Hematopoietic multipotent progenitor cell treated with erythropoietin and hydrocortisone succinate and interleukin-3 and kit ligand, for 4 days (in vitro differentiated cells): ENCODE results near the gene BIRC6.

Experiments used
- DNase-seq: peaks from one replicate; pipeline ENCODE4 v3.0.0-alpha.2; 2015

BIRC6 gene

DNA sequence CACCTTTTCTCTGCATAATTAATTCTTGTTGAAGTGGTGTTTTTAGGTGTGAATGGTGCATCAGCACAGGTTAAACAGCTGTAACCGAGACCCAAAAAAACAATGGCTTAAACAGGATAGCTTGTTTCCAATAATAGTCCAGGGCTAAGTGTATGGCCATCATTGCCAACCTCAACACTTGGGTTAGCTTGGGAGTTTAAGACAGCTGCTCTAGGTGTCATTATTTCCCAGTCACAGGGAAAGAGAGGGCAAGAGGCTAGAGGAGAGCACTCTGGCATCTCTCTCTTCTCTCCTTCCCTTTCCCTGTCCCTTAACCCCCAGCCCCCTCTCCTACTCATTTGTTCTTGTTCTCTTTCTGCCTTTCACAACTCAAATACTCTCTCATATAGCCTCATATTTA lies 21.1 kb downstream of the BIRC6 start:
- DNase-seq, result no peak

DNA sequence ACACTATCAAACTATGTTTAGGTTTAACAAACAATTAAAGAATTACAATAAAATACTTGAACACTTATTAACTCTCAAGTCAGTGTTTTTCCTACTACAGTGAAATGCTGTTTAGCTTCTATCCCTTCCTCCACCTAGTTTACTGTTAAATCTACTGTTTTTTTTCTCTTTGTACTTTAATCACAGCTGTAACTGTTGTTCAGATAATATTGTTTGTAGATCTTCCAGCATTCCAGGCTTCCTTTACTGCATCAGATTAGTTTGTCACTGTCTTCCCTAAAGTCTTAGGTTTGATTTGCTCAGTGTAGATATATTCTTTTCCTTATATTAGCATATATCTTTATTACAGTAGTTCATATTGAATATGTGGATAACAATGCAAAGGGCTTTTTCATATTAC lies 22.5 kb downstream of the BIRC6 start:
- DNase-seq, result no peak

DNA sequence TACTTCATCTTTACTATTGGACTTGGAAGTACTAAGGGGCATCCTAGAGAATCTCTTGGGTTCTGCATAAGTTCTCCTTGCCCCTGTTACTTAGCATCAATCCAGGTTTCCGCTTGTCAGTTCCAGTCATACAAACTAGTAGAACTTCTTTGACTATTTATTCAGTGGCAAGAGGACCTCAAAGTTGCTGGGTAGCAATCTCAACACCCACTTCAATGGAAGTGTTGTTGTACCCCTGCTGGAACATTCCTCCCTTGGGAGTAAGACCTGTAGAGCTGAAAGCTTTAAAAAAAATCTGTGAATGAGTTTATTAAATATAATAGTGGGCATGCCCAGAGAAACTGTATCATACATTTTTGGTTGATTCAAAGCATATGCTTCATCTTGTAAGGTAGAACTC lies 27.0 kb downstream of the BIRC6 start:
- DNase-seq, result no peak

DNA sequence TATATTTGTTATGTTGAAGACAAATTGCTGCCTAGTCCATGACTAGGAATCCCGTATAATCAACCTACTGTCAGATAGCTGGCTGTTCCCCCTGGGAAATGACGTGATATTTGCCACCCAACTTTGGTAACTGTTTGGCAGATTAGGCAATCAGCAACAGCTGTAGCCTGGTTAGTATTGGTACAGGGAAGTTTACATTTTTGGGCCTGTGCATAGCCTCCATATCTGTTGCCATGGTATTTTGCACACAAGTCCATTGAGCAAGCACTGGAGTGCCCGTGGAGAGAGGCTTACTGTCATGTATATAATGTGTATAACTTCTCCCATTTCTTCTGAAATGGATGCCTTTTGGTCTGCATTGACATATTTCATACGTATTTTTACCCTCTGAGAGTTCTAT lies 27.7 kb downstream of the BIRC6 start:
- peak; percentile 67 for DNase-seq

DNA sequence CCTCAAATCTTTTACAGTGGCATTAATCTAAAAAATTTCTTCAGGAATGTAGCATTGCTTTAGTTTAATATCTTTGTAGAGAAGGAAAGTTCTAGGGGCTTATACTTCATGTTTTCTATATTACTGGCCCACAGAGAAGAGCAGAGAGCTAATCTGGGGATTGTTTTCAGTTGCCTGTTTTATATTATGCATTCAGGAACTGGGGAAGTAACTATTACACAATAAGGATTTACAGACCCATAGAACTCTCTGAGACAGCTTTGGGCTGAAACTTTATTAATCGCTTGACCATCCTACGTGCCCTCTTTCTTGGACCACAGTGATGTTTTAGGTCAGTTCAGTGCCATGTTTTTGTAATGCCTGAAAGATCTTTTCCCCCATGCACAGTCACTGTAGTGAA lies 29.9 kb downstream of the BIRC6 start:
- DNase-seq, result no peak

DNA sequence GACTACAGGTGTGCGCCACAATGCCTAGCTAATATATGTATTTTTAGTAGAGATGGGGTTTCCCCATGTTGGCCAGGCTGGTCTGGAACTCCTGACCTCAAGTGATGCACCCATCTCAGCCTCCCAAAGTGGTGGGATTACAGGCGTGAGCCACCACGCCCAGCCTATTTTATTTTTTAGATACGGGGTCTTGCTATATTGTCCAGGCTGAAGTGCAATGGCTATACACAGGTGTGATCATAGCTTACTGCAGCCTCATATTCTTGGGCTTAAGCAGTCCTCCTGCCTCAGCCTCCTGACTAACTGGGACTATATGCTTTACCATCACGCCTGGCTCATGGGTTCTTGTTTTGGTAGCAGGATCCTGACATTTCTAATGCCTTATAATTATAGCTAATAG lies 42.4 kb downstream of the BIRC6 start:
- no peak for DNase-seq

DNA sequence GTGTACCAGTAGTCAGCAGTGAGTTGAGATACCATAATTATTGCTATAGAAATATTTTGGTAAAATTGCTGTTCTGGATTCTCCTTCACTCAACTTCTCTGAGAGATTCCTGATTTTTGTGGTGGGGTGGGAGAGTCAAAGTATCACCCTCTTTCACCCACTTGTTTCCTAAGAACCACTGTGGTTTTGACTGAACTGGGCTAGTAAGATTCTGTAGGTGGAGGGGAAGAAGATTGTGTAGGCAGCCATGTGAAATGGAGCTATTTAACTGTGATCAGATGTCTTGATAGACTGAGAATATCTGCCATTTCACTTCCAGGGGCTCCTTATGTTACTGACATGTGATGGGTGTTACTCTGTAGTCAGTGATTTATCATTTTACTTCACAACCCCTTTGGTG lies 45.3 kb downstream of the BIRC6 start:
- no peak for DNase-seq

DNA sequence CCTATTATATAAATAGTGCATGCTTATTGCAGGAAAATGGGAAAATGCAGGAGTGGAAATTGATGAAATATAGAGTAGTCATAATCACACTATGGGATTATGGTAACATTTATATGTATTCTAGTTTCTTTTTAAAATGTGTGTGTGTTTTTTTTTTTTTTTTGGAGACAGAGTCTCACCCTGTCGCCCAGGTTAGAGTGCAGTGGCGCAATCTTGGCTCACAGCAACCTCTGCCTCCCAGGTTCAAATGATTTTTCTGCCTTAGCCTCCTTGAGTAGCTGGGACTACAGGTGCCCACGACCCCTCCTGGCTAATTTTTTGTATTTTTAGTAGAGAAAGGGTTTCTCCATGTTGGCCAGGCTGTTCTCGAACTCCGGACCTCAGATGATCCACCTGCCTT lies 47.0 kb downstream of the BIRC6 start:
- no peak for DNase-seq

DNA sequence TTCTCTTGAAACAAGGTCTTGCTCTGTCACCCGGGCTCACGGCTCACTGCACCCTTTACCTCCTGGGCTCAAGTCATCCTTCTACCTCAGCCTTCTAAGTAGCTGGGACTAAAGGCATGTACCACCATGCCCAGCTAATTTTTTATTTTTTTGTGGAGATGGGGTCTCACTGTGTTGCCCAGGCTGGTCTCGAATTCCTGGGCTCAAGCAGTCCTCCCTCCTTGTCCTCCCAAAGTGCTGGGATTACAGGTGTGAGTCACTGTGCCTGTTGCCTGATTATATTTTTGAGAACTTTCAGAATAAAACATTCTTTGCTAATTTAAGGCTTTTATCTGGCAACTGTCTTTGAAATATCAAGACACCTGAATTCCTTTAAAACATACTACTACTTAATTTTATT lies 47.9 kb downstream of the BIRC6 start:
- DNase-seq, result no peak

DNA sequence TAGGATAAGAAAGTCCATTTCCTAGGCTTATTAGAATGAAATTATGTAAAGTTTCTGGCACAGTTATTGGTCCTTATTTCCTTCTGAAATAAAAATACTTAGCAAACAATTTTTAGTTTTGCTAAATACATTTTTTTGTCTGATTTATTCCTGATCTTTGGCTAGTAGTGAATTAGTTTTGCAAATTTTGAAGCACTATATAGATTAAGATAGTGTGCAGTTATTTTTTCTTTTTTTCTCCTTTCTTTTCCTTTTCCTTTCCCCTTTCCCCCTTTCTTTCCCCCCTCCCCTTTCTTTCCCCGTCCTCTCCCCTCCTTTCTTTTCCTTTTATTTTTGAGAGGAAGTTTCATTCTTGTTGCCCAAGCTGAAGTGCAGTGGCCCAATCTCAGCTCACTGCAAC lies 59.7 kb downstream of the BIRC6 start:
- no peak for DNase-seq

DNA sequence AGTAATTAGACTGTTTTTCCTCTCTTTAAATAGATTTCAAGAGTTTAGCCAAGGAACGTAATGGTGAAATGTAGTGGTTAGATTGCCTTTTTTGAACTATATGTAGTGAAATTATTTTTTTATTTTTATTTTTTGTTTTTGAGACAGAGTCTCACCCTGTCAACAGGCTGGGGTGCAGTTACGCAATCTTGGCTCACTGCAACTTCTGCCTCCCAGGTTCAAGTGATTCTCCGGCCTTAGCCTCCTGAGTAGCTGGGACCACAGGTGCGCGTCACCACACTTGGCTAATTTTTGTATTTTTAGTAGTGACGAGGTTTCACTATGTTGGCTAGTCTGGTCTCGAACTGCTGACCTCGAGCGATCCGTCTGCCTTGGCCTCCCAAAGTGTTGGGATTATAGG lies 60.8 kb downstream of the BIRC6 start:
- no peak for DNase-seq

DNA sequence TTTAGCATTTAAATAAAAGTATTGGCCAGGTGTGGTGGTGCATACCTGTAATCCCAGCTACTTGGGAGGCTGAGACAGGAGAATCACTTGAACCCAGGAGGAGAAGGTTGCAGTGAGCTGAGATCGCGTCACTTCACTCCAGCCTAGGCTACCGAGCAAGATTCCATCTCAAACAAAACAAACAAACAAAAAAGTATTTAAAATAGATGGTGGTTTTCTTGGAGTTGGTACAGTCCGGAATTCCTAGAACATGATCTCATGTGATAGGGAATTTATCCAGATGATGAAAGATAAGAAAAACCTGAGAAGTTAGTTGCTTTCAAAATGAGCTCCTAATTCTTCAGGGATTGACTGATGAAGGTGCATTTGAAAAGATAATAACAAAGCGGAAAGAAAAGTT lies 62.0 kb downstream of the BIRC6 start:
- DNase-seq, result no peak

DNA sequence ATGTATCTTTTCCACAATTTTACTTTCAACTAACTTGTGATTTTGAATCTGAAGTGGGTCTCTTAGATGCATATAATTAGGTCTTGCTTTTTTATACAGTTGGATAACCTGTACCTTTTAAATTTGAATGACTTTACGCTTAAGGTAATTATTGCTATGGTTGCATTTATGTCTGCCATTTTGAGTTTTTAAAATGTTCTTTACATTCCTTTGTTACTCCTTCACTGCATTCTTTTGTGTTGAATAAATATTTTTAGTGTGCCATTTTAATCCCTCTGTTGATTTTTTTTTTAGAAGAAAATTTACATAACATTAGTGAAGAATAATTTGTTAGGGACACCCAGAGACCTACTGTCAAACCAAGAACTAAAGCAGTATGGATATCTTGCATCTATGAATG lies 65.3 kb downstream of the BIRC6 start:
- DNase-seq, result no peak

DNA sequence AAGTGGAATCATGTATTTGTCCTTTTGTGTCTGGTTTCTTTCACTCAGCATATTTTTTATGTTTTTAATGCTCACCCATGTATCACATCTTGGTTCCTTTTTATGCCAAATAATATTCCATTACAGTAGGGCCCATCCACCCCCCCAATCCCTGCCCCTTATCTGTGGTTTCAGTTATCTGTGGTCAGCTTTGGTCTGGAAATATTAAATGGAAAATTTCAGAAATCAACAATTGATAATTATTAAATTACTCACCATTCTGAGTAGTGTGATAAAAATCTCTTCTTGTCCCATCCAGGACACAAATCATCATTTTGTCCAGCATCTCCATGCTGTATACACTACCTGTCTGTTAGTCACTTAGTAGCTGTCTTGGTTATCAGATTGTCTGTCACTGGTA lies 66.7 kb downstream of the BIRC6 start:
- peak; percentile 24 for DNase-seq

DNA sequence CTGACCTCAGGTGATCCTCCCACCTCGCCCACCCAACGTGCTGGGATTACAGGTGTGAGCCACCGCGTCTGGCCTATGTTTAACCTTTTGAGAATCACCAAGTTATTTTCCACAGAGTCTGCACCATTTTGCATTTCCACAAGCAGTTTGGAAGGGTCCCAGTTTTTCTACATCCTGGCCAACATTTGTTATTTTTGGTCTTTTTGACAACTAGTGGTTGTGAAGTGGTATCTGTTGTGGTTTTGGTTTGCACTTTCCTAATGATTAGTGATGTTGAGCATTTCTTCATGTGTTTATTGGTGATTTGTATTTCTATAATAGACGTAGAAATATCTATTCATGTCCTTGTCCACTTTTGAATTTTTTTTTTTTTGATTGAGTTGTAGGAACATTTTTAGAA lies 67.9 kb downstream of the BIRC6 start:
- no peak for DNase-seq

DNA sequence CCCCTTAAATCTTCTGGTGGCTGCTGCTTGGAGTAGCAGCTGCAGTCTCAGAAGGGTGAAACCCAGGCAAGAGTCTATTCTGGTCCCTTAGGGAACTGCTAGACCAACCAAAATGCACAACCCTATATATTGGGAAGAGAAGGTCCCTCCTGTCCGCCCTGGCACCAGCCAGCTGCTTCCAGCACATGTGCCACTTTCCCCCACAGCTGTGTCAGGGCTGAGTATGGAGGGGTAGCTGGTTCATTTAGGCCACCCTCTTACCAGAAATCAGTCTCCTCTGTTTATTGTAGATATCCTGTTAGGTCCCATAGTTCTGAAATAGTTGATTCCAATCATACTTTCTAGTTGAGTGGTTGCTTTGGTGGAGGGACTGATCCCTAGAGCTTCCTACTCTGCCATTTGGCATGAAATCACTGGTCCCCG lies 68.9 kb downstream of the BIRC6 start:
- DNase-seq, result no peak

DNA sequence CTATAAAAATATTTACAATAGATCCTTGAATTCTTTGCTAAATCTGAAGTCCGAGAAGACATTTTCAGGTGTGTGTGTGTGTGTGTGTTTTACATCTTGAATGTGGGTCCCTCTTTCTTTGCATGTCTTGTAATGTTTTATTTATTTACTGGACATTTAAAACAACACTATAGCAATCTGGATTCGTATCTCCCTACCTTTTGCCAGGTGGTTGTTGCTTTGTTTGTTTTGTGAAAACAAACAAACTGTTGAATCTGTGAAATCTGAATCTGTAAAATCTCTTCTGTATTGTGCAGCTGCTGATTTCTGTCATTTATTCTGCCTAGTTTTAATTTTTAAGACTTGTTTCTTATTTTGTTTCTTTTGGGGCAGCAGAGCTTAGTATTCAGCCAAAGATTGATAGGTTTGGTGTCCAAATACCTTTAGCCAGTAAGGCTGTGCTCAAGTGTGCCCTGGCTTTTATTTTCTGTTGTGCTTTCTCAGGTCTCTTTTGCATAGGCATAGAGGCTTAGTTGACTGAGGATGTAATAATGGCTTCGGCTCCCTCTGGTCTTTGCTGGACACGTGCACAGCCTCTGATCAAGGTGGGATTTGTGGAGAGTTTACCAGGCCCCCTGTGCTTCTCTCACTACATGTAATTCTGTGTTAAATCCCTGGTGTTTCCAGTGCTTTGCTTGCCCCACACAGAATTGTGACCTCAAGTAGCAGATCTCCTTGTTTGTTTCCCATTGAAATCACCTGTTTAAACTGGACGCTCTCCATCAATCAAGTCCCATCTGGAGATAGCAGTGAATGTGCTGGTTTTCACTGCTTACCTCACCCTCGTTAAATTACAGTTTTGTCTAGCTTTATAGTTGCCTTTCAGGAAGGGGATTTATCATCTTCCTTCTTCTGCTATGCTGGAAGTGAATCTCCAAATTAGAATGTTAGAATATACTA lies 71.1 kb downstream of the BIRC6 start:
- no peak for DNase-seq

DNA sequence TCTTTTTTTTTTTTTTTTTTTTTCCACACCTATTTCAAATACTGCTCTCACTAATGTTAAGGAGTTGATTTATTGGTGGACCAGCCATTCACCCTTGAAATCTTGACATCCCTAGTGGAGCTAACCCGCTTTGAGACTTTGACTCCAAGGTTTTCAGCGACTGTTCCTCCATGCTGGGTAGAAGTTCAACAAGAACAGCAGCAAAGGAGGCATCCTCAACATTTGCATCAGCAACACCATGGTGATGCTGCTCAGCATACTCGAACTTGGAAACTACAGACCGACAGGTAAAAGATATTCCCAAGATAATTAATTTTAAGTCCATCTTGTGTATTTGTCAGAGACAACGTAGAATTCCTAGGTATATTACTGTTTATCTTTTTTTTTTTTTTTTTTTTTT lies 74.0 kb downstream of the BIRC6 start:
- DNase-seq, result no peak

DNA sequence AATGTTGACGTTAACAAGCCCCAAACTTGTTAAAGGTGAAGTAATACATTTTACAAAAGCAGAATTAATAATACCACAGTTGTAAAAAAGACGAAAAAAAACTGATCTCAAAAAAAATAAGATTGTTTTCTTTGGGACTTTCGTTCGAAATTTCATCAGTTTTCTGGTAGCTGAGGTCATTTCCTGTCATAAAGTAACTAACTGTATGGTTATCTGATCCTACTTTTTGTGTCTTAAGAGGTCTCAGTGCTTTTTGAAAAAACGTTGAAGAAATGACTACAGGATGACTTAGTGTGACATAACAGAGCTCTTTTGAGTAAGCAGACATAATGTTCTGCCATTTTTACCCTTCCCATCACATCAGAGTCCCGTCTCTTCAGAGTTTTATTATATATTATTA lies 79.3 kb downstream of the BIRC6 start:
- DNase-seq, result peak; percentile 13

DNA sequence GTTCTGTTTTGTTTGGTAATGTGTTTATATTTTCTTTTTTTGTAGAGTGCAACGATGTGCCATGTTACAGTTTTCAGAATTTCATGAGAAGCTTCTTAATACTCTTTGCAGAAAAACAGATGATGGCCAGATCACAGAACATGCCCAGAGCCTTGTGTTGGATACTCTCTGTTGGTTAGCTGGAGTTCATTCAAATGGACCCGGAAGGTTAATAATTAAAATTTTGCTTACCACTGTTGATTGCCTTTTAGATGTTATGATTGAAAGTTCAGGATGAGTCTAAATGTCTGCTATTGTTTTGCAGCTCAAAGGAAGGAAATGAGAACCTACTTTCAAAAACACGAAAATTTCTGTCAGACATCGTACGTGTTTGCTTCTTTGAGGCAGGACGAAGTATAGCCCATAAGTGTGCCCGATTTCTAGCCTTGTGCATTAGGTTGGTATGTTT lies 85.2 kb downstream of the BIRC6 start:
- DNase-seq, result no peak

DNA sequence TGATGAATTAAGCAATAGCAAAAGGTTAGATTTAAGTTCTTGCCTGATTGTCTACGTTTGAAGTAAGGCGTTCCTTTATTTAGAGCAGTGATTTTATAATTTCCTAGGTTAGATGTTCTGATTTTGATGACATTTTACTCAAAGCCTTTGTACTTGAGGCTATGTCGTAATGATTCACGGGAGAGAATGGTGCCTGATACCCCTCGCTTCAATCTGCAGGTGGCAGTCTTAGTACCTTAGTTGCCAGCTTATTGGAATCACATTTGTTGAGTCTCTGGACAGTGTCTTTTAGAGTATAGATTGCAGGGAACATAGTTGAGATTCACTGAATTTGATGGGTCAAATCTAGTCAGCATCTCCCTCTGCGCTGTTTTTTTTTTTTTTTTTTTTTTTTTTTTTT lies 89.5 kb downstream of the BIRC6 start:
- DNase-seq, result no peak

DNA sequence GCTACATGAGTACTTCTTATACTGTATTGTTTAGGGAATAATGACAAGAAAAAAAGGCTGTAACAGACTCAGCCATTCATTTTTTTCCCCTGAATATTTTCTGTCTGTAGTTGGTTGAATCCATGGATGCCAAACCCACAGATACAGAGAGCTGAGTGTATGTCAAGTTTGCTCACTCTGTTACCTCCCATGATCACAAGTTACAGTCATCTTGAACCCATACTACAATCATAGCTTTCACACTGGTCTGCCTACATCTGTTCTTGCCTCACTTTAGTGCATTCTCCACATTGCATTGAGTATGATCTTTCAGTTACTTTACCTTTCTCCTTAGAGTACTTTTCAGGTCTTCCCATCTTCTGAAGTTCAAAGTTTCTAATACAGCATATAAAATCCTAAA lies 94.0 kb downstream of the BIRC6 start:
- no peak for DNase-seq

DNA sequence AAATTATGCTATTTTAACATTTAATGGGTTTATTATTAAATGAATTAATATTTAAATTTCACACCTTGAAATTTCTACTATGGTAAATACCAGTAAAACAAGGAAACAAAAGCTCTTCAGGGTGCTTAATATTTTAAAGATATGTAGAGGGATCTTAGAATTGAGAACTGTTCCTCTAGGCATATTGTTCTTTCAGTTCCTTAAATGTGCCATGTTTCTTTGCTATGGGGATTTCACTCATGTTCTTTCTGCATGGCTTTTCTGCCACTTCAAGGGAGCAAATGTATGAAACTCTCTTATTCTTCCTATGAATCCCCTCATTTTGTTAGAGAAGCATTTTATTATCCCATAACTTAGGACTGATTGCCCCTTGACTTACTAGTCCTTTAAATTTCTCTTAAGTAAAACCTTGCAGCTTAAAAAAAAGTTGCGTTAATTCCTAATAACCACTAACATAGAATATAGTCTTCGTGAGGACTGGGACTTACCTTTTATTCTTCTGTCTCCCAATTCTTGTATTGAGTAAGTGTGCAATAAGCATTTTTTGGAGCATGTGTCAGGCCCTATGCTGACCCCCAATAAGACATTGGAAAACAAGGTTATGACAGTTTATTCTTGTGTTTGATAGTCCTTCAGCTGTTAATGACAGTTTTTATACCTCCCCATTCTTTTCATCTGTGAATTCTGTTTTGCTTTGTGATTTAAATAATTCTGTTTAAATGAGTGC lies 95.7 kb downstream of the BIRC6 start:
- no peak for DNase-seq
